GM21786 (cell line): Measurements from ENCODE around the gene SPOCK2.

Experiments used
- ATAC-seq: cut with Tn5 transposase; IDR thresholded peaks from one replicate; pipeline ENCODE4 v1.9.1; 2021; ENCODE audit not compliant: unreplicated experiment

SPOCK2 gene

DNA sequence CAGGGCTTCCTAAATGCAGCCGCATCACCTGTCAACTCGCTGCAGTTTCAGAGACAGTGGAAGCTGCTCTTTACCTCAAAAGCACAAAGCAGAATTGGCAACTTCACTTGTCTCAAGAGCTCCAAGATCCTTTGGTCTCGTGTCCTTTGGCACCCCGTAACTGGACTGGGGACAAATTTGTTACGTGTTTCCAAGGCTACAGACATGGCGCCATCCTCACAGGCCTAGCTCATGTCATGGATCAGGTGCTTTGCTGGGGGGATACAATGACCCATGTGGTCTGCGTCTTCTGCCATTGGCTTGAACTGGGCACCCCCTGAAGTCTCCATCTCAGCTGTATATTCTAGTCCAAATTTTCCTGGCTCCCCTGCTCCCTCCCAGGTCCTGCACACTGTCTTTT lies 75.6 kb downstream of the SPOCK2 start:
- no peak for ATAC-seq

DNA sequence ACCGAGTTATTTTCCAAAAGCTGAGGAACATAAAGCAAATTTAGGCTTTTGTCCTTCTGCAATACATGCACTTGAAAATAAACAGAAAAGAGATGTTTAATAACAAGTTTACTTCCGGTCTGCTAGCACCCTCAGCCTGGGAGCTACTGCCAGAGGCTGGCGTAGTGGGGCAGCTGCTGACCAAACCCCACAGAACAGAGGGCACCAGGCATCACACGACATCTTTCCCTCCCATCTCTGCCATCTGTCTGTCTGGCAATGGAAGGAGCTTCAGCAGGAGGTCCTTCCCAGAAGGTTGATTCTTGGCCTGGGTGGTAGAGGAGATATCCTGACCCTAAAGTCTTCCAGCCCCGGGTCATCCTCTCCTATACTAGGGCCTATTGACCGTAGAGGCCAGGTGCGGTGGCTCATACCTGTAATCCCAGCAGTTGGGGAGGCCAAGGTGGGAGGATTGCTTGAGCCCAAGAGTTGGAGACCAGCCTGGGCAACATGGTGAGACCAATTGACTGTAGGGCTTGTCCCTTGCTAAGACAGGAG lies 76.3 kb downstream of the SPOCK2 start:
- ATAC-seq: no peak

GRCh38 chr10:72011468-72011867 lies 76.9 kb downstream of the SPOCK2 start:
- no peak for ATAC-seq

- ATAC-seq: no peak
Measured at GRCh38 chr10:72011016-72011415, 77.3 kb downstream of the SPOCK2 start.

DNA sequence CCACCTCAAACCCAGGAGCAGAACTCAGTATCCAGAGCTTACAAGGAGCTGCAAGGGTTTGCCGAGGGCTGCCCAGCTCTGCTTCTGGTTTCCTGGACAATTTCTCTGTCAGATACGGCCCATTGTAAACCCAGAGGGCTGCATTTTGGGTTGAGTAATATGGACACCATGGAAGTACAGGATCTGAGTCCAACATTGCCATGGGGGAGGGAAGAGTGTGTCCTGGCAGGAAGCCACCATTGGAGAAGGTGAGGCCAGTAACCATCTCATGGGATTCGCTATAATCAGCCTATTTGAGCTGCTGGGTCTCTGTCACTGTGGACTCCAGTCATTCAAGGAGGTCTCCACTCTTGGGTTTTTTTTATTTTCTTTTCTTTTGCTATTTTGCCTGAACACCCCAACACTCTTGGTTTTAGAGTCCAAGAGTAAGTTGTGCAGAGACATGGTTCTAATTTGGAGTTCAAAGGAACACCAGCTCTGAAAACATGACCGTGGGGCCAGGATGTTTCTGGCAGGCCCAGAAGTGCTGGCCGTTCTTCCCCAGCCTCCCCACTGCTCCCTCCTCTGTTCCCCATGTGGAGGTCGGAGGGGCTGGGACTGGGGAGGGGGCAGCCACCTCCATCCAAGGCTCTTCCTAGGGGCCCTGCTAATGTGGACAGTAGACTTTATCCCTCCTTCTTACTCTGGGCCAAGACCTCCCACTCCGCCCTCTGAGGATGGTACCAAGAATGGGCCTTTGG lies 77.9 kb downstream of the SPOCK2 start:
- no peak for ATAC-seq

- no peak for ATAC-seq
Measured at GRCh38 chr10:72009425-72010081, 78.8 kb downstream of the SPOCK2 start.

- no peak for ATAC-seq
Measured at GRCh38 chr10:72009051-72009424, 79.3 kb downstream of the SPOCK2 start.
